ENCODE results near the gene PTGR2. TPM values are rescaled to one million over a fixed set of nuclear protein-coding genes. Genes with fewer than 3 reads are reported as not detected.

Gene PTGR2
- total RNA-seq, 2 donors from 2014 or later, result 7.7 to 21.5 TPM

DNA sequence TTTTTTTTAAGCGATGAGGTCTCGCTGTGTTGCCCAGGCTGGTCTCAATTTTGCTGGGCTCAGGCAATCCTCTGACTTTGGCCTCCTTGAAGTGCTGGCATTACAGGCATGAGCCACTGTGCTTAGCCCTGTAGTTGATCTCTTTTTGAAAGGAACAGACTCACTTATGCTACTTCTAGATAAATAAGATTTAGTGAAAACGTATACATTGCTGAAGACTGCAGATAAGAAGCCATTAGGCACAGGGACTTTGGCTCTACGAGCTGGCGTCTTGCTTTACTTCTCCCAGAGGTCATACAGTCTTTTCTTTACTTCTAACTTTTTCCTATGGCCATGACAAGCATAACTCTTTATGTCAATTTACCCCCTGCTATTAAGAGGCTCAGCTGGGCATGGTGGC is 9.4 kb downstream of the PTGR2 start:
- no peak overlapping the region for H3K4me3 ChIP-seq (ENCODE audit: low read length)
- H3K36me3 Mint-ChIP-seq (ENCODE audit: low read depth), result peaks cover 30% of the 10 kb centered on the region
- no peaks in the 10 kb centered on the region for H3K4me1 Mint-ChIP-seq
- H3K27ac Mint-ChIP-seq, result no peak overlapping the region
- no peak overlapping the region for H3K4me3 Mint-ChIP-seq
- no peaks in the 10 kb centered on the region for H3K9me3 Mint-ChIP-seq
- H3K9ac ChIP-seq (ENCODE audit: extremely low read depth, low read length, poor library complexity, severe bottlenecking), result peak overlapping the region; percentile 23
- DNase-seq, result no peak
- H3K27me3 Mint-ChIP-seq (ENCODE audit: insufficient read depth), result no peaks in the 10 kb centered on the region
- H3K27ac ChIP-seq (ENCODE audit: low read depth, low read length), result no peak overlapping the region
- H3K9me3 ChIP-seq (ENCODE audit: control insufficient read depth, low read length), result no peaks in the 10 kb centered on the region
- TF ChIP-seq, protein P1, sequence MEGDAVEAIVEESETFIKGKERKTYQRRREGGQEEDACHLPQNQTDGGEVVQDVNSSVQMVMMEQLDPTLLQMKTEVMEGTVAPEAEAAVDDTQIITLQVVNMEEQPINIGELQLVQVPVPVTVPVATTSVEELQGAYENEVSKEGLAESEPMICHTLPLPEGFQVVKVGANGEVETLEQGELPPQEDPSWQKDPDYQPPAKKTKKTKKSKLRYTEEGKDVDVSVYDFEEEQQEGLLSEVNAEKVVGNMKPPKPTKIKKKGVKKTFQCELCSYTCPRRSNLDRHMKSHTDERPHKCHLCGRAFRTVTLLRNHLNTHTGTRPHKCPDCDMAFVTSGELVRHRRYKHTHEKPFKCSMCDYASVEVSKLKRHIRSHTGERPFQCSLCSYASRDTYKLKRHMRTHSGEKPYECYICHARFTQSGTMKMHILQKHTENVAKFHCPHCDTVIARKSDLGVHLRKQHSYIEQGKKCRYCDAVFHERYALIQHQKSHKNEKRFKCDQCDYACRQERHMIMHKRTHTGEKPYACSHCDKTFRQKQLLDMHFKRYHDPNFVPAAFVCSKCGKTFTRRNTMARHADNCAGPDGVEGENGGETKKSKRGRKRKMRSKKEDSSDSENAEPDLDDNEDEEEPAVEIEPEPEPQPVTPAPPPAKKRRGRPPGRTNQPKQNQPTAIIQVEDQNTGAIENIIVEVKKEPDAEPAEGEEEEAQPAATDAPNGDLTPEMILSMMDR (conservative IDR thresholded peaks at IDR 0.05), result no peak
- no peaks in the 10 kb centered on the region for H3K4me1 ChIP-seq (ENCODE audit: control insufficient read depth, insufficient read depth, low read length)
- WGBS, 2 experiments (ENCODE audit: insufficient coverage in 1 of 2, insufficient read length in 1 of 2), result 96 to 98% methylated on average over 5 of the region's 5 CpGs
- H3K27me3 ChIP-seq (ENCODE audit: control insufficient read depth, insufficient read depth, low read length, poor library complexity, severe bottlenecking), result no peaks in the 10 kb centered on the region
- peaks cover 47% of the 10 kb centered on the region for H3K36me3 ChIP-seq (ENCODE audit: control insufficient read depth, insufficient read depth, low read length)

DNA sequence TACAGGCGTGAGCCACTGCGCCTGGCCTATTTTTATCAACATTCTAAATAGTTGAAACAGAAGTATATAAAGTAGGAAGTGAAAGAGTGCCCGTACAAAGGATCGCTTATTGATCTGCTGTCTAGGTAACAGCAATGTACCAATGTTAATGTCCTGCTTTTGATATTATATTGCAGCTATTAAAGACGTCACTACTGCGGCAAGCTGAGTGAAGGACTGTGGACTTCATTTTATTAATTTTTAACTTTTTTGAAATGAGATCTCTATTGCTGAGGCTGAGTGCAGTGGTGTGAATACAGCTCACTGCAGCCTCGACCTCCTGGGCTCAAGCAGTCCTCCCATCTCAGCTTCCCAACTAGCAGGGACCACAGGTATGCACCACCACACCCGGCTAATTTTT is 10.8 kb downstream of the PTGR2 start:
- no peak overlapping the region for H3K4me3 ChIP-seq (ENCODE audit: low read length)
- H3K9me3 ChIP-seq (ENCODE audit: control insufficient read depth, low read length), result no peaks in the 10 kb centered on the region
- WGBS, 2 experiments (ENCODE audit: insufficient coverage in 1 of 2, insufficient read length in 1 of 2), result 98 to 100% methylated on average over 2 to 8 of the region's 8 CpGs
- Mint-ChIP-seq H3K27ac (no peak overlapping the region), H3K4me1 (no peaks in the 10 kb centered on the region), H3K9me3 (no peaks in the 10 kb centered on the region), H3K36me3 (ENCODE audit: low read depth) (peaks cover 33% of the 10 kb centered on the region), H3K27me3 (ENCODE audit: insufficient read depth) (no peaks in the 10 kb centered on the region), H3K4me3 (no peak overlapping the region)
- no peaks in the 10 kb centered on the region for H3K4me1 ChIP-seq (ENCODE audit: control insufficient read depth, insufficient read depth, low read length)
- no peak overlapping the region for H3K27ac ChIP-seq (ENCODE audit: low read depth, low read length)
- no peak overlapping the region for H3K9ac ChIP-seq (ENCODE audit: extremely low read depth, low read length, poor library complexity, severe bottlenecking)
- no peaks in the 10 kb centered on the region for H3K27me3 ChIP-seq (ENCODE audit: control insufficient read depth, insufficient read depth, low read length, poor library complexity, severe bottlenecking)
- H3K36me3 ChIP-seq (ENCODE audit: control insufficient read depth, insufficient read depth, low read length), result peaks cover 49% of the 10 kb centered on the region
- TF ChIP-seq, protein P1 (conservative IDR thresholded peaks at IDR 0.05), result no peak
- DNase-seq, result no peak

DNA sequence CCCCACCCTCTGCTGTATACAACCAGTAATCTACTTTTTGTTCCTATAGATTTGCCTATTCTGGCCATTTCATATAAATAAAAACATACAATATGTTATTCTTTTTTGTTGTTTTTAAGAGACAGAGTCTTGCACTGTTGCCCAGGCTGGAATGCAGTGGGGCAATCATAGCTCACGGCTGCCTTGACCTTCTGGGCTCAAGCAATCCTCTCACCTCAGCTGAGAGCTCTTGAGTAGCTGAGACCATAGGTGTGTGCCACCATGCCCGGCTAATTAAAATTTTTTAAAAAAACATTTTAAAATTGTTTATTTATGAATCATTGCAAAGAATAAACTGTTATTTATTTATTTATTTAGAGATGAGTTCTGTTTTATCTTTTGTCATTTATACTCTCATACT is 11.6 kb downstream of the PTGR2 start:
- Mint-ChIP-seq H3K27me3 (ENCODE audit: insufficient read depth) (no peaks in the 10 kb centered on the region), H3K4me3 (no peak overlapping the region), H3K27ac (no peak overlapping the region), H3K36me3 (ENCODE audit: low read depth) (peaks cover 33% of the 10 kb centered on the region), H3K4me1 (no peaks in the 10 kb centered on the region), H3K9me3 (no peaks in the 10 kb centered on the region)
- Histone ChIP-seq H3K9me3 (ENCODE audit: control insufficient read depth, low read length) (no peaks in the 10 kb centered on the region), H3K27me3 (ENCODE audit: control insufficient read depth, insufficient read depth, low read length, poor library complexity, severe bottlenecking) (no peaks in the 10 kb centered on the region), H3K36me3 (ENCODE audit: control insufficient read depth, insufficient read depth, low read length) (peaks cover 51% of the 10 kb centered on the region), H3K27ac (ENCODE audit: low read depth, low read length) (no peak overlapping the region), H3K4me3 (ENCODE audit: low read length) (no peak overlapping the region), H3K9ac (ENCODE audit: extremely low read depth, low read length, poor library complexity, severe bottlenecking) (no peak overlapping the region), H3K4me1 (ENCODE audit: control insufficient read depth, insufficient read depth, low read length) (no peaks in the 10 kb centered on the region)
- 96 to 100% methylated on average over 1 of the region's 2 CpGs for WGBS, 2 experiments (ENCODE audit: insufficient coverage in 1 of 2, insufficient read length in 1 of 2)
- no peak for DNase-seq
- TF ChIP-seq, protein P1 (conservative IDR thresholded peaks at IDR 0.05), result no peak

Data from endodermal cell (in vitro differentiated cells).